Brain microvascular endothelial cell (primary cell): ENCODE data around the gene DDX47.

ENCODE experiments used
- DNase-seq: peaks from one replicate; pipeline ENCODE4 v3.0.0-alpha.2; 2020
- H3K27ac ChIP-seq: fragments of 250-450 bp; sonication (Bioruptor Pico); 2 replicates; pipeline ENCODE4 v1.5.1; 2020; ENCODE audit warnings: mild to moderate bottlenecking, moderate library complexity
- H3K27me3 ChIP-seq: fragments of 250-450 bp; sonication (Bioruptor Pico); replicated peaks from 2 replicates; pipeline ENCODE4 v1.5.1; 2020; ENCODE audit warnings: mild to moderate bottlenecking
- H3K36me3 ChIP-seq: fragments of 250-450 bp; sonication (Bioruptor Pico); replicated peaks from 2 replicates; pipeline ENCODE4 v1.5.1; 2020; ENCODE audit warnings: mild to moderate bottlenecking
- H3K4me3 ChIP-seq: 2 replicates; pipeline ENCODE4 v1.5.1; 2011; ENCODE audit warnings: low read depth, mild to moderate bottlenecking, control low read depth, low read length, moderate library complexity
- in situ Hi-C: cut with HindIII; loops from 2 replicates; pipeline ENCODE4 v1.10.0; 2017; ENCODE audit warnings: low sequenced_read_pairs, low pct_ligation_motif_present
- TF ChIP-seq, protein P1 (sequence below): IDR thresholded peaks from 2 replicates; pipeline ENCODE4 v1.5.1; 2011; ENCODE audit warnings: low read depth, mild to moderate bottlenecking, moderate library complexity, low read length, control low read depth, inconsistent platforms; ENCODE audit errors: missing control alignments

DDX47 gene

DNA sequence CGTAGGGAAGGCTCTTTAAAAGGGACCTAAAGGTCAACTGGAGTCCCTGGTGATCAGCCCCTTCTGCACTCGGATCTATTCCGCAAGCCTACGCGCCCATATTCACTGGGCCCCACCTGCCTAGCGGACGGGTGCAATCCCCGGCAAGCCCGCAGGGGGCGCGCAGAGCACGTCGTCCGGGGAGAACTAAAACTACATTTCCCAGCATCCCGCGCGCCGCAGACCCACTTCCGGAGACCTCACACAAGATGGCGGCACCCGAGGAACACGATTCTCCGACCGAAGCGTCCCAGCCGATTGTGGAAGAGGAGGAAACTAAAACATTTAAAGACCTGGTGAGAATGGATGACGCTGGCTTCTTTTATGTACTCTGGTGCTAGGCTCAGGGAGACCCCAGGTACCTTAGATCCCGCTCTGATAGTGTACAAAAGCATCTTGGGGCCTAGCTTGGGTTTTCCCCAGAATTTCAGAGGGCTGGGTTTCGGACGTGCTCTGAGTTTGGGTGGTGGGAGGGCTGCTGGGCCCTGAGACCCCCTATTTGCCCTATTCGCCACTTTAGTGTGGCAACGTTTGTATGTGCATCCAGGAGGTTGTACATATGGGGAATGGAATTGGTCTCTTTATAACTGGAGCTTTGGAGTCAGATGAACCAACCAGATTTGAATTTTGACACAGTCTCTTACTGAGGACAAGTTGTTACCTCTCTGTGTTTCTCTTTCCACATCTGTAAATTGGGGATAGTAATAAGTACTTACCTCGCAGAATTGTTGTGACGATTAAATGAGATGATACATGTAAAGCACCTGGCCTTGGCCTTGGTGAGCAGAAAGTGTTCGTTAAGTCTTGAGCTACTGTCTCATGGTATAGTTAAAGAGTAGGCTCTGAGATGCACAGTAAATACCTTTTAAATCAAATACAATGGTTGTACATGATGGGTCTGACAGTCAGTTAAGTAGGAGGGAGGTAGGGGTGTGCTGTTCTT is at the start of gene DDX47:
TSS of gene DDX47 (plus strand) at position 227 of the 982 bp plus-strand sequence. CDS start at position 249, 22 bp downstream.
- H3K4me3 ChIP-seq = peak within 1 kb of the TSS; percentile 98

GRCh38 chr12:12764824-12765223 is 48.3 kb upstream of the DDX47 start:
- TF ChIP-seq, protein P1, sequence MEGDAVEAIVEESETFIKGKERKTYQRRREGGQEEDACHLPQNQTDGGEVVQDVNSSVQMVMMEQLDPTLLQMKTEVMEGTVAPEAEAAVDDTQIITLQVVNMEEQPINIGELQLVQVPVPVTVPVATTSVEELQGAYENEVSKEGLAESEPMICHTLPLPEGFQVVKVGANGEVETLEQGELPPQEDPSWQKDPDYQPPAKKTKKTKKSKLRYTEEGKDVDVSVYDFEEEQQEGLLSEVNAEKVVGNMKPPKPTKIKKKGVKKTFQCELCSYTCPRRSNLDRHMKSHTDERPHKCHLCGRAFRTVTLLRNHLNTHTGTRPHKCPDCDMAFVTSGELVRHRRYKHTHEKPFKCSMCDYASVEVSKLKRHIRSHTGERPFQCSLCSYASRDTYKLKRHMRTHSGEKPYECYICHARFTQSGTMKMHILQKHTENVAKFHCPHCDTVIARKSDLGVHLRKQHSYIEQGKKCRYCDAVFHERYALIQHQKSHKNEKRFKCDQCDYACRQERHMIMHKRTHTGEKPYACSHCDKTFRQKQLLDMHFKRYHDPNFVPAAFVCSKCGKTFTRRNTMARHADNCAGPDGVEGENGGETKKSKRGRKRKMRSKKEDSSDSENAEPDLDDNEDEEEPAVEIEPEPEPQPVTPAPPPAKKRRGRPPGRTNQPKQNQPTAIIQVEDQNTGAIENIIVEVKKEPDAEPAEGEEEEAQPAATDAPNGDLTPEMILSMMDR = no peak
- in situ Hi-C loops = no loop called here

More for the DNA sequence above, at the start of gene DDX47:
- no peaks in the 10 kb centered on the region for H3K27me3 ChIP-seq
- TF ChIP-seq, protein P1 = peak; percentile 95
- peaks cover 2% of the 10 kb centered on the region for H3K36me3 ChIP-seq
- in situ Hi-C loops = no loop called here
- peak within 1 kb of the TSS; percentile 74 for H3K27ac ChIP-seq
- DNase-seq = peak; percentile 93

DNA sequence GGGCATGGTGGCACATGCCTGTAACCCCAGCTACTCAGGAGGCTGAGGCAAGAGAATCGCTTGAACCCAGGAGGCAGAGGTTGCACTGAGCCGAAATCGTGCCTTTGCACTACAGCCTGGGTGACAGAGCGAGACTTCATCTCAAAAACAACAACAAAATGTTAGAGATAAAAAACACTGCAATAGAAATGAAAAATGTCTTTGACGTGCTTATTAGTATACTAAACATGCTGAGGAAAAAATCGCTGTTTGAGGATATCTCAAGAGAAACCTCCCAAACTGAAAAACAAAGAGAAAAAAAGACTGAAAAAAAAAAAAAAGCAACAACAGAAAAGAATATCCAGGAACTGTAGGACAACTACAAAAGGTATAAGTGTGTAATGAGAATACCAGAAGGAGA is 42.9 kb upstream of the DDX47 start:
- Histone ChIP-seq H3K27me3 (no peaks in the 10 kb centered on the region), H3K4me3 (no peak overlapping the region), H3K36me3 (no peaks in the 10 kb centered on the region), H3K27ac (no peak overlapping the region)
- TF ChIP-seq, protein P1 = no peak
- in situ Hi-C loops = no loop called here
- DNase-seq = no peak

More at GRCh38 chr12:12764824-12765223, 48.3 kb upstream of the DDX47 start:
- H3K27me3 ChIP-seq = no peaks in the 10 kb centered on the region
- H3K36me3 ChIP-seq = no peaks in the 10 kb centered on the region
- DNase-seq = no peak
- no peak overlapping the region for H3K27ac ChIP-seq
- H3K4me3 ChIP-seq = no peak overlapping the region

GRCh38 chr12:12774791-12775190 is 38.4 kb upstream of the DDX47 start:
- Histone ChIP-seq H3K36me3 (no peaks in the 10 kb centered on the region), H3K27me3 (no peaks in the 10 kb centered on the region), H3K4me3 (no peak overlapping the region), H3K27ac (no peak overlapping the region)
- no peak for DNase-seq
- in situ Hi-C loops = no loop called here
- TF ChIP-seq, protein P1 = no peak

- TF ChIP-seq, protein P1 = no peak
- in situ Hi-C loops = no loop called here
- Histone ChIP-seq H3K27ac (no peak overlapping the region), H3K36me3 (no peaks in the 10 kb centered on the region), H3K4me3 (no peak overlapping the region), H3K27me3 (no peaks in the 10 kb centered on the region)
- no peak for DNase-seq
Observed at GRCh38 chr12:12776261-12776660, 36.9 kb upstream of the DDX47 start.
